GM12865 (cell line): ENCODE data around the gene TWF2.

Source experiments
- DNase-seq: peaks from one replicate; pipeline ENCODE4 v3.0.0; 2010; ENCODE audit warnings: low read depth
- H3K4me3 ChIP-seq: 2 replicates; pipeline ENCODE4 v1.5.1; 2011; ENCODE audit warnings: mild to moderate bottlenecking, low read depth, low read length, control low read depth
- TF ChIP-seq, protein P1 (sequence below): IDR thresholded peaks from 2 replicates; pipeline ENCODE4 v1.5.1; 2011; ENCODE audit warnings: low read length, control low read depth, low read depth, inconsistent platforms; ENCODE audit not compliant: insufficient read depth; ENCODE audit errors: missing control alignments

TWF2 gene

DNA sequence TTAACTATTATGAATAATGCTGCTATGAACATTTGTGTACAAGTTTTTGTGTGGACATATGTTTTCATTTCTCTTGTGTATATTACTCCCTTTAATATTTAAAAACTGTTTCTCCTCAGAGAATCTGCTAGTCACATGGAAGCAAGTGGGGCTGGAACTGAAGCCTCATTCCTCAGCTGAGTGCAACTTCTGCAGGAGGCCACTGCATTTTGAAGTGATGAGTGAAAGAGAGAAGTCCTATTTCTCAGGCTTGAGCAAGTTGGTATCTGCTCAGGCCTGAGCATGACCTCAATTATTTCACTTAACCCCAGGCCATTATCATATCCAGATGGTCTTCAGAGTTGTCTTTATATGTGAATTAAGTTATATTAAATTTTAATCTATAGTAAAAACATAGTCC, 25.1 kb downstream of the TWF2 start:
- TF ChIP-seq, protein P1, sequence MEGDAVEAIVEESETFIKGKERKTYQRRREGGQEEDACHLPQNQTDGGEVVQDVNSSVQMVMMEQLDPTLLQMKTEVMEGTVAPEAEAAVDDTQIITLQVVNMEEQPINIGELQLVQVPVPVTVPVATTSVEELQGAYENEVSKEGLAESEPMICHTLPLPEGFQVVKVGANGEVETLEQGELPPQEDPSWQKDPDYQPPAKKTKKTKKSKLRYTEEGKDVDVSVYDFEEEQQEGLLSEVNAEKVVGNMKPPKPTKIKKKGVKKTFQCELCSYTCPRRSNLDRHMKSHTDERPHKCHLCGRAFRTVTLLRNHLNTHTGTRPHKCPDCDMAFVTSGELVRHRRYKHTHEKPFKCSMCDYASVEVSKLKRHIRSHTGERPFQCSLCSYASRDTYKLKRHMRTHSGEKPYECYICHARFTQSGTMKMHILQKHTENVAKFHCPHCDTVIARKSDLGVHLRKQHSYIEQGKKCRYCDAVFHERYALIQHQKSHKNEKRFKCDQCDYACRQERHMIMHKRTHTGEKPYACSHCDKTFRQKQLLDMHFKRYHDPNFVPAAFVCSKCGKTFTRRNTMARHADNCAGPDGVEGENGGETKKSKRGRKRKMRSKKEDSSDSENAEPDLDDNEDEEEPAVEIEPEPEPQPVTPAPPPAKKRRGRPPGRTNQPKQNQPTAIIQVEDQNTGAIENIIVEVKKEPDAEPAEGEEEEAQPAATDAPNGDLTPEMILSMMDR: no peak
- H3K4me3 ChIP-seq: no peak overlapping the region
- DNase-seq: no peak

GRCh38 chr3:52213005-52213404, 26.0 kb downstream of the TWF2 start:
- no peak for DNase-seq
- H3K4me3 ChIP-seq: no peak overlapping the region
- TF ChIP-seq, protein P1: no peak

DNA sequence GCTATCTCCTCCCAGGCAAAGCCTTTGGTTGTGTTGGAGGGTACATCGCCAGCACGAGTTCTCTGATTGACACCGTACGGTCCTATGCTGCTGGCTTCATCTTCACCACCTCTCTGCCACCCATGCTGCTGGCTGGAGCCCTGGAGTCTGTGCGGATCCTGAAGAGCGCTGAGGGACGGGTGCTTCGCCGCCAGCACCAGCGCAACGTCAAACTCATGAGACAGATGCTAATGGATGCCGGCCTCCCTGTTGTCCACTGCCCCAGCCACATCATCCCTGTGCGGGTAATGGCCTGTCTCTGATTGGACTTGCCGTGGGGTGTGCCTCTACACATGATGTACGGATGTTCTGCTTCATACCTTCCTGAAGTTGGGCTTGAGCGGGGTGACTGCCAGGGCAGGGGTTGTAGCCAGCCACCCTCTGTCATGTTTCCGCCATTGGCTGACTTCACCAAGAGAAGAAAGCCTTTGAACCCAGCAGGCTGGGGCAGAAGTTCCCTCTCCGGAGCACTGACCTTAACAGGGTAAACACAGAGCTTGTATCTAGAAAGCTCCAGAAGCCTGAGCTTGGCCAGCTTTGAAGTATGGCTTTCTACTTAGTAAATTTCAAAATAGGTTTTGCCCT, 27.6 kb downstream of the TWF2 start:
- TF ChIP-seq, protein P1: no peak
- no peak for DNase-seq
- H3K4me3 ChIP-seq: no peak overlapping the region

DNA sequence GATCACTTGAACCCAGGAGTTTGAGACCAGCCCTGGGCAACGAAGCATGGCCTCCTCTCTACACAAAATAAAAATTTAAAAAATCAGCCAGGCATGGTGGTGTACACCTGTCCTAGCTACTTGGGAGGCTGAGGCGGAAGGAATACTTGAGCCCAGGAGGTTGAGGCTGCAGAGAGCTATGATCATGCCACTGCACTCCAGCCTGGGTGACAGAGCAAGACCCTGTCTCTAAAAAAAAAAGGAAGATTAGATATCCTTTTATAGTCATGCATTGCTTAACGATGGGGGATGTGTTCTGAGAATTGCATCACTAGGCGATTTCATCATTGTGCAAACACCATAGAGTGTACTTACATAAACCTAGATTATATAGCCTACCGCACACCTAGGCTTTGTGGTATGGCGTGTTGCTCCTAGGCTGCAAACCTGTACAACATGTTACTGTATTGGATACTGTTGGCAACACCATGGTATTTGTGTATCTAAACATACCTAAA, 28.4 kb downstream of the TWF2 start:
- TF ChIP-seq, protein P1: no peak
- no peak overlapping the region for H3K4me3 ChIP-seq
- no peak for DNase-seq

DNA sequence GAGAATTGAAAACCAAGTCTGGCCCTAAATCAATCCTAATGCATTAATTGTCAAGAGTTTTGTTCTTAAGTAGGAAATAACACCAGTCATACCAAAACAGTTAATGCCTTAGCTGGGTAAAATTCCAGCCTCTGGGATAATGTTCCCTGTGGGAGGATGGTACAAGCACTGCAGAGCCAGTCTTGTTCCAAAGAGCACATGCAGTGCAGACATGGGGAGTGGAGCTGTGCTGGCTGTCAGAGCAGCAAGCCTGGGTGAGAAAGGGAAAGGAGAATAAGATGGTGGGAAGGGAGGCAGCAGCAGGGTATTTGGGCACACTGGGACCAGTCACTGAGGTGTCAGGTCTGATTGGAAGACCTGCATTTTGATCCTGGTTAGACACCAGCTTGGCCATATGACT, 28.9 kb downstream of the TWF2 start:
- H3K4me3 ChIP-seq: no peak overlapping the region
- TF ChIP-seq, protein P1: no peak
- no peak for DNase-seq

- H3K4me3 ChIP-seq: no peak overlapping the region
- DNase-seq: no peak
- TF ChIP-seq, protein P1: no peak
These were observed 30.4 kb downstream of the TWF2 start for GRCh38 chr3:52208556-52208955.

- no peak for DNase-seq
- TF ChIP-seq, protein P1: no peak
- no peak overlapping the region for H3K4me3 ChIP-seq
These were observed 33.1 kb downstream of the TWF2 start for GRCh38 chr3:52205727-52206372.
